SK-N-MC (cell line): ENCODE measurements around the gene SLC4A1.

Experiments used
- EZH2 ChIP-seq: fragments of 200-600 bp; sonication (generic); IDR thresholded peaks from one replicate; pipeline ENCODE4 v1.6.1; 2017; ENCODE audit warnings: antibody characterized with exemption
- FOXP2 ChIP-seq: optimal IDR thresholded peaks from 2 replicates; pipeline ENCODE3; 2011; ENCODE audit warnings: mild to moderate bottlenecking, moderate library complexity; ENCODE audit not compliant: insufficient read depth; ENCODE audit errors: extremely low read length, control extremely low read depth
- POLR2AphosphoS5 ChIP-seq: IDR thresholded peaks from 2 replicates; pipeline ENCODE4 v1.6.1; 2012; ENCODE audit warnings: mild to moderate bottlenecking, low read depth, low read length, borderline replicate concordance

DNA sequence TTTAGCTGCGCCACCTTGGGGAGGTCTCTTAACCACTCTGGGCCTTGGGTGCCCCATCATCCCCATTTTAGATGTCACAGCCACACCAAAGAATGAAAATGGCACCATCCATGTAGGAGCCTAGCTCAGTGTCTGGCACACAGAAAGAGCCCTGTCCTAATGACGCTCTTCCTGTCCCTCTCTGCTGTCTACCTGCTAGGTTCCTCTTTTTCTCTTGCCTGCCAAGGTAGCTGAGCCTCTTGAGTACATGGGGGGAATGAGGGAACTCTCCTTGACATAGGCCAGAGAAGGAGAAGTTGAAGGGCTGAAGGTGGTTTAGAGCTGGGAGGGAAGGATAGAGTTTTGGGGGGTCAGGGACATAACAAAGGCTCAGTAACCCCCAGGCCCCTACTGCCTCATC is 42.3 kb upstream of the SLC4A1 start:
- TF ChIP-seq EZH2 (no peak), POLR2AphosphoS5 (no peak), FOXP2 (no peak)
